Measurements from ENCODE around the gene UVRAG. TPM values are rescaled to one million over a fixed set of nuclear protein-coding genes. Genes with fewer than 3 reads are reported as not detected.
A peak's percentile ranks its signal among the peaks of the same experiment; 100 is the strongest.

UVRAG gene
- total and polyA plus RNA-seq, 8 donors, result 4.7 to 55.5 (median 20.5) TPM

GRCh38 chr11:75826461-75827230, 11.6 kb downstream of the UVRAG start:
- WGBS, 5 donors, result 28 to 46% (median 34%) methylated on average over 4 of the region's 4 CpGs
- Histone ChIP-seq H3K27ac (peak overlapping the region in 4 of 5 donors; percentile 71 to 83 (median 74)), H3K9me3 (no peaks in the 10 kb centered on the region), H3K4me3 (peak overlapping the region in 1 of 4 donors; percentile 7), H3K27me3 (no peaks in the 10 kb centered on the region), H3K36me3 (peaks cover 0 to 5% (median 0%) of the 10 kb centered on the region in 4 donors), H3K4me1 (peaks cover 17 to 93% (median 54%) of the 10 kb centered on the region in 4 donors)
- TF ChIP-seq POLR2AphosphoS5 (IDR thresholded peaks at IDR 0.05), result peak in 1 of 3 donors; percentile 21
- TF ChIP-seq, protein P1, sequence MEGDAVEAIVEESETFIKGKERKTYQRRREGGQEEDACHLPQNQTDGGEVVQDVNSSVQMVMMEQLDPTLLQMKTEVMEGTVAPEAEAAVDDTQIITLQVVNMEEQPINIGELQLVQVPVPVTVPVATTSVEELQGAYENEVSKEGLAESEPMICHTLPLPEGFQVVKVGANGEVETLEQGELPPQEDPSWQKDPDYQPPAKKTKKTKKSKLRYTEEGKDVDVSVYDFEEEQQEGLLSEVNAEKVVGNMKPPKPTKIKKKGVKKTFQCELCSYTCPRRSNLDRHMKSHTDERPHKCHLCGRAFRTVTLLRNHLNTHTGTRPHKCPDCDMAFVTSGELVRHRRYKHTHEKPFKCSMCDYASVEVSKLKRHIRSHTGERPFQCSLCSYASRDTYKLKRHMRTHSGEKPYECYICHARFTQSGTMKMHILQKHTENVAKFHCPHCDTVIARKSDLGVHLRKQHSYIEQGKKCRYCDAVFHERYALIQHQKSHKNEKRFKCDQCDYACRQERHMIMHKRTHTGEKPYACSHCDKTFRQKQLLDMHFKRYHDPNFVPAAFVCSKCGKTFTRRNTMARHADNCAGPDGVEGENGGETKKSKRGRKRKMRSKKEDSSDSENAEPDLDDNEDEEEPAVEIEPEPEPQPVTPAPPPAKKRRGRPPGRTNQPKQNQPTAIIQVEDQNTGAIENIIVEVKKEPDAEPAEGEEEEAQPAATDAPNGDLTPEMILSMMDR (IDR thresholded peaks at IDR 0.05), result no peak
- intact Hi-C loops (cut with DNase I; ENCODE audit: low total_unique reads), result no loop called here
- DNase-seq, result peak in 1 of 2 donors; percentile 55

DNA sequence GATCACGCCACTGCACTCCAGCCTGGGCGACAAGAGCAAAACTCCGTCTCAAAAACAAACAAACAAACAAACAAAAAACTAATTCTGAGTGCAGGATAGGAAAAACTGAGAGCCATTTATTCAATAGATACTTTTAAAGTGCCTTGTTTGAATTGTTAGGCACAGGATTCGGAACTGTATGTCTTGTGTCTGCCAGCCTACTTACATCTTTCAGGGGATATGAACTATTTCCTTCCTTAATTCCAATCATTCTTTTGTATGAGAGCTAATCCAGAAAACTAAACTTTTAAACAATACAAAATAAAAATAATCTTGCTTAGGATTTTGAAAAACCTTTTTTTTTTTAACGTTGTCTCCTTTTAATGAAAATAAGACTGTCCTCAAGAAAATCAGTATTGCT, 12.6 kb downstream of the UVRAG start:
- DNase-seq, result no peak
- Histone ChIP-seq H3K9me3 (no peaks in the 10 kb centered on the region), H3K4me1 (peaks cover 10 to 93% (median 49%) of the 10 kb centered on the region in 4 donors), H3K27ac (peak overlapping the region in 4 of 5 donors; percentile 71 to 83 (median 74)), H3K27me3 (no peaks in the 10 kb centered on the region), H3K4me3 (no peak overlapping the region), H3K36me3 (peaks cover 0 to 5% (median 0%) of the 10 kb centered on the region in 4 donors)
- intact Hi-C loops (cut with DNase I; ENCODE audit: low total_unique reads), result no loop called here
- WGBS, 5 donors, result 54 to 81% (median 77%) methylated on average over 5 of the region's 5 CpGs
- no peak for TF ChIP-seq POLR2AphosphoS5 (IDR thresholded peaks at IDR 0.05)
- TF ChIP-seq, protein P1 (IDR thresholded peaks at IDR 0.05), result no peak
- TF ChIP-seq EP300 (IDR thresholded peaks at IDR 0.05), result no peak
- TF ChIP-seq POLR2A (IDR thresholded peaks at IDR 0.05), result no peak

- no peaks in the 10 kb centered on the region for H3K9me3 ChIP-seq
- H3K4me1 ChIP-seq, result peaks cover 0 to 57% (median 22%) of the 10 kb centered on the region in 4 donors
- no peak overlapping the region for H3K27ac ChIP-seq
- TF ChIP-seq POLR2A (IDR thresholded peaks at IDR 0.05) (no peak), EP300 (IDR thresholded peaks at IDR 0.05) (no peak), POLR2AphosphoS5 (IDR thresholded peaks at IDR 0.05) (no peak)
- TF ChIP-seq, protein P1 (IDR thresholded peaks at IDR 0.05), result no peak
- intact Hi-C loops (cut with DNase I; ENCODE audit: low total_unique reads), result no loop called here
- no peak overlapping the region for H3K4me3 ChIP-seq
- no peaks in the 10 kb centered on the region for H3K36me3 ChIP-seq
- 85 to 92% (median 88%) methylated on average over 6 of the region's 6 CpGs for WGBS, 5 donors
- H3K27me3 ChIP-seq, result no peaks in the 10 kb centered on the region
- DNase-seq, result peak in 1 of 2 donors; percentile 38
Measured at GRCh38 chr11:75831915-75832502, 17.0 kb downstream of the UVRAG start.

GRCh38 chr11:75834728-75835127, 19.7 kb downstream of the UVRAG start:
- H3K9me3 ChIP-seq, result no peaks in the 10 kb centered on the region
- no peaks in the 10 kb centered on the region for H3K27me3 ChIP-seq
- peaks cover 0 to 9% (median 6%) of the 10 kb centered on the region in 4 donors for H3K36me3 ChIP-seq
- TF ChIP-seq POLR2AphosphoS5 (IDR thresholded peaks at IDR 0.05), result no peak
- TF ChIP-seq EP300 (IDR thresholded peaks at IDR 0.05), result no peak
- TF ChIP-seq POLR2A (IDR thresholded peaks at IDR 0.05), result no peak
- TF ChIP-seq, protein P1 (IDR thresholded peaks at IDR 0.05), result no peak
- no peak overlapping the region for H3K4me3 ChIP-seq
- H3K4me1 ChIP-seq, result peaks cover 0 to 42% (median 12%) of the 10 kb centered on the region in 4 donors
- no peak overlapping the region for H3K27ac ChIP-seq
- intact Hi-C loops (cut with DNase I; ENCODE audit: low total_unique reads), result no loop called here
- no peak for DNase-seq
- WGBS, 5 donors, result 74 to 96% (median 92%) methylated on average over 3 of the region's 3 CpGs

Data from stomach (tissue), 9 donors.